K562 (cell line): Measurements from ENCODE around the gene SLC24A1. TPM values are rescaled to one million over a fixed set of nuclear protein-coding genes. Genes with fewer than 3 reads are reported as not detected.

Experiments
- ATAC-seq: fragments of 200-7000 bp; cut with Tn5 transposase; 3 replicates; pipeline ENCODE4 v1.9.1; 2020; ENCODE audit warnings: moderate library complexity
- BruUV-seq: library from RNA; stranded (reverse); fragments of 400-500 nt; replicated peaks from 2 replicates; lab custom pipeline; 2021; lab: Mats Ljungman, UMichigan
- CTCF ChIA-PET: fragments of 300-600 bp; formaldehyde crosslinking; extraction: SDS; loops from one replicate; lab custom pipeline; 2021; ENCODE audit warnings: low intra/inter-chr PET ratio; lab: Yijun Ruan, JAX
- POLR2A ChIA-PET: fragments of 300-600, 350-650 bp; sonication (Branson Sonifier 250); formaldehyde crosslinking; extraction: SDS; loops from one replicate; lab custom pipeline; 2021; ENCODE audit warnings: antibody characterized with exemption, inconsistent platforms; lab: Yijun Ruan, JAX
- DNase-seq, 4 experiments: peaks; one replicate each; pipeline versions ENCODE4 v3.0.0 to v3.0.0-alpha.2; 2011 to 2018; ENCODE audit warnings: low spot score in 3 of 4, mixed read lengths in 3 of 4; ENCODE audit errors: extremely low read depth in 1 of 4
- FAIRE-seq: peaks from 2 replicates; lab custom pipeline; 2011; peaks lifted over from hg19 to GRCh38; lab: Jason Lieb, UNC
- H2AFZ ChIP-seq: 2 replicates; pipeline ENCODE4 v1.6.0; 2011; ENCODE audit warnings: low read depth, low read length, control low read depth, inconsistent platforms
- H3K27ac ChIP-seq: fragments of 200-600 bp; 3 replicates; pipeline ENCODE4 v1.8.0; 2011; ENCODE audit warnings: low read depth, mild to moderate bottlenecking, control low read depth, inconsistent platforms, low read length, moderate library complexity, mixed read lengths; ENCODE audit errors: extremely low read depth
- H3K27me3 ChIP-seq, 2 experiments: fragments of 300-600 bp in 1 of 2; 2 replicates in 1 of 2; 3 replicates in 1 of 2; pipeline versions ENCODE4 v1.6.0 to v1.8.0; 2011; ENCODE audit warnings: inconsistent platforms in 2 of 2, low read length in 2 of 2, mild to moderate bottlenecking in 1 of 2, mixed read lengths in 1 of 2, moderate library complexity in 1 of 2; ENCODE audit not compliant: control insufficient read depth in 2 of 2, insufficient read depth in 2 of 2
- H3K36me3 ChIP-seq: fragments of 300-600 bp; 3 replicates; pipeline ENCODE4 v1.8.0; 2011; ENCODE audit warnings: mild to moderate bottlenecking, low read length, inconsistent platforms; ENCODE audit not compliant: control insufficient read depth, insufficient read depth
- H3K4me1 ChIP-seq, 2 experiments: fragments of 200-600 bp in 1 of 2; replicated peaks in 1 of 2; 2 replicates in 1 of 2; 3 replicates in 1 of 2; pipeline versions ENCODE4 v1.5.1 to v1.8.0; 2011; ENCODE audit warnings: inconsistent platforms in 2 of 2, low read length in 2 of 2, mild to moderate bottlenecking in 1 of 2, mixed read lengths in 1 of 2, moderate library complexity in 1 of 2; ENCODE audit not compliant: control insufficient read depth in 2 of 2, insufficient read depth in 2 of 2
- H3K4me2 ChIP-seq: 2 replicates; pipeline ENCODE4 v1.6.1; 2011; ENCODE audit warnings: low read length, control low read depth, inconsistent platforms, mixed read lengths; ENCODE audit not compliant: insufficient read depth
- H3K4me3 ChIP-seq: fragments of 200-600 bp; sonication (generic), shearing (Covaris generic); 2 replicates; pipeline ENCODE4 v1.5.1; 2016; ENCODE audit warnings: control low read depth, inconsistent platforms
- H3K79me2 ChIP-seq: fragments of 200-600 bp; 3 replicates; pipeline ENCODE4 v1.8.0; 2011; ENCODE audit warnings: low read length, inconsistent platforms; ENCODE audit not compliant: control insufficient read depth, insufficient read depth
- H3K9ac ChIP-seq, 2 experiments: 2 replicates each; pipeline versions ENCODE4 v1.6.0 to v1.6.1; 2011; ENCODE audit warnings: low read depth in 2 of 2, low read length in 2 of 2, control low read depth in 1 of 2, inconsistent platforms in 1 of 2, mild to moderate bottlenecking in 1 of 2, mixed read lengths in 1 of 2; ENCODE audit not compliant: insufficient read depth in 1 of 2
- H3K9me1 ChIP-seq: one replicate; pipeline ENCODE4 v1.6.0; 2011; ENCODE audit warnings: inconsistent platforms, mild to moderate bottlenecking, low read length, moderate library complexity; ENCODE audit not compliant: control insufficient read depth, insufficient read depth
- H3K9me3 ChIP-seq: replicated peaks from 2 replicates; pipeline ENCODE4 v1.5.1; 2011; ENCODE audit warnings: low read depth, low read length, inconsistent platforms; ENCODE audit not compliant: control insufficient read depth, insufficient read depth
- H4K20me1 ChIP-seq: replicated peaks from 2 replicates; pipeline ENCODE4 v1.6.1; 2011; ENCODE audit warnings: low read length, inconsistent platforms, mixed read lengths; ENCODE audit not compliant: control insufficient read depth, insufficient read depth
- E2F6 ChIP-seq, 2 experiments: IDR thresholded peaks; 2 replicates each; pipeline ENCODE4 v1.6.1; 2011; ENCODE audit warnings: borderline replicate concordance in 1 of 2, control low read depth in 1 of 2, low read depth in 1 of 2, low read length in 1 of 2, mild to moderate bottlenecking in 1 of 2, mixed read lengths in 1 of 2, moderate library complexity in 1 of 2; ENCODE audit not compliant: insufficient read depth in 1 of 2, insufficient read length in 1 of 2, poor library complexity in 1 of 2, severe bottlenecking in 1 of 2; ENCODE audit errors: extremely low read depth in 1 of 2
- POLR2AphosphoS2 ChIP-seq: IDR thresholded peaks from 2 replicates; pipeline ENCODE4 v1.6.1; 2012; ENCODE audit warnings: low read length, improper control_type of control experiment
- ZNF395 ChIP-seq: fragments of 200-800 bp; sonication (Bioruptor generic); IDR thresholded peaks from 2 replicates; pipeline ENCODE4 v1.6.1; 2017; ENCODE audit warnings: missing genetic modification characterization, missing compliant biosample characterization
- WGBS: fragments of 100-300 bp; shearing (Covaris generic); methylation state at CpG from one replicate; pipeline ENCODE4 v1.1.6; 2016; ENCODE audit warnings: low coverage, mixed read lengths; ENCODE audit not compliant: insufficient coverage; ENCODE audit errors: missing lambda C conversion rate; 5-methylcytosine and 5-hydroxymethylcytosine counted together
- in situ Hi-C: fragments of 300-500 bp; cut with MboI; formaldehyde crosslinking; loops from 4 replicates; pipeline ENCODE4 v1.15.0; 2018; ENCODE audit warnings: inconsistent platforms, mixed read lengths
- intact Hi-C: fragments of 100-400 bp; cut with micrococcal nuclease; formaldehyde crosslinking; loops from 2 replicates; pipeline ENCODE4 v1.14.2; 2022
- polyA plus RNA-seq, 8 experiments: library from polyadenylated mRNA; depleted of rRNA in 4 of 8; stranded (reverse) in 5 of 8; unstranded in 3 of 8; fragments of >200 nt; fragmentation: Nextera tagmentation in 2 of 8; fragmentation: Illumina TruSeq in 1 of 8; extraction: Ambion mirVana in 2 of 8; extraction: Trizol in 1 of 8; gene quantifications; 2 replicates each; pipeline versions ENCODE4 v1.2.1 to v1.2.3, GENCODE V29; 2011 to 2014; ENCODE audit warnings: inconsistent platforms in 1 of 8, missing spikeins in 1 of 8
- total RNA-seq, 7 experiments: library from RNA; depleted of rRNA in 6 of 7; stranded (reverse); fragments of >200 nt in 6 of 7; fragmentation: Illumina TruSeq in 2 of 7; extraction: Trizol in 2 of 7; gene quantifications; 2 replicates each; pipeline versions ENCODE4 v1.2.1 to v1.2.3, GENCODE V29; 2011 to 2021; ENCODE audit warnings: low replicate concordance in 1 of 7
- TF ChIP-seq, protein P1 (sequence below): fragments of 250-450 bp; sonication (Bioruptor Pico); IDR thresholded peaks from 2 replicates; pipeline ENCODE4 v1.8.0; 2021; ENCODE audit warnings: moderate library complexity, mild to moderate bottlenecking, inconsistent platforms

The SLC24A1 gene
- total and polyA plus RNA-seq, 9 of the 15 experiments (the other 6 are each of a cell fraction or from before 2014, with no cell fraction given), result 3.1 to 8.2 (median 5.5) TPM

DNA sequence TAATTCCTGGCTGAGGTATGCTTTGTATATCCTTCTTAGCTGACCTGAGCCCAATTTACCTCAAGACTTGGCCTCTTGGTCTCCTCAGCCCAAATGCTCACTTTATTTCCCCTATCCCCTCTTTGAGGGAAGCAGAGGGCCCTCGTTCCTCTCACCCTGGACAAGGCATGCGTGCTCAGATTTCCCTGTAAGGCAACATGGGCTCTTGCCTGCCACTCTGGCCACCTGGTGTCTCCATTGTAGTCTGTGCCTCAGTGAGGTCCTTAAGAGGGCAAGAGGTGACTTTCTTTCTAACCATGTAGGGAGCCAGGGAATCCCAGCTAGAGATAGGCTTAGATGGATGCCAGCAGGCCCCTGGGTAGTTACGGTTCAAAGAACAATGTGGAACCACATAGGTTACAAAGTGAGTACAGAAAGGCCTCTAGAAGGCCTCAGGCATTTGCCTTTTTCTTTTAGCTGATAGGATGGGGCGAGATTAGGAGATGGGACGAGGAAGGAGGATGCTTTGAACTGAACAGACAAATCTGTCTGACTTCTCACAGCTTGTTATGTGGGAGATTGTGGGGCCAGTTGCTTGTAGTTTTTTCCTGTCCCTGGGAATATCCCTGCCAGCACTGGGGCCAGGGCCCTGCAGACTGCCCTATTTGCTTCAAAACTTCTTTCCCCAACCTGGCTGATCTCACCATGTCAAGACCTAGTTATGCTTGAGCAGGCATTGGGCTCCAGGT is 9.7 kb upstream of the SLC24A1 start:
- CTCF ChIA-PET, result no interaction called here
- FAIRE-seq, result no peak
- Histone ChIP-seq H3K4me2 (peak overlapping the region; percentile 91), H2AFZ (peak overlapping the region; percentile 97), H3K79me2 (peaks cover 47% of the 10 kb centered on the region), H3K27ac (peak overlapping the region; percentile 89), H3K27me3 (no peaks in the 10 kb centered on the region), H3K9me3 (no peaks in the 10 kb centered on the region), H3K4me1 (peaks cover 8 to 21% of the 10 kb centered on the region in 2 experiments; a peak in 4 of 5 replicates), H3K36me3 (peaks cover 8% of the 10 kb centered on the region; the same call in 2 of the 3 replicates), H4K20me1 (no peaks in the 10 kb centered on the region), H3K9me1 (no peaks in the 10 kb centered on the region), H3K9ac (peak overlapping the region; percentile 87 to 88; a peak in 3 of 4 replicates), H3K4me3 (peak overlapping the region; percentile 64)
- in situ Hi-C loops (no loop called here), intact Hi-C loops (loop anchor here (2.0 to 10.0 kb wide), 2 partner anchors 257 to 363 kb away; partner anchors contain the start of gene RAB11A)
- POLR2A ChIA-PET, result interaction anchor here (0.6 to 2.0 kb wide), 9 partner anchors 10 to 970 kb away, joined by 3 to 10 read pairs (median 4); partner anchors contain the start of genes DPP8, RAB11A, RNU5B-1 and SLC24A1
- 0 out of 2 replicates have a peak, but pooled peaks have one; percentile 11 for TF ChIP-seq ZNF395 (CRISPR knock-in tag)
- TF ChIP-seq POLR2AphosphoS2, result no peak
- TF ChIP-seq, protein P1, sequence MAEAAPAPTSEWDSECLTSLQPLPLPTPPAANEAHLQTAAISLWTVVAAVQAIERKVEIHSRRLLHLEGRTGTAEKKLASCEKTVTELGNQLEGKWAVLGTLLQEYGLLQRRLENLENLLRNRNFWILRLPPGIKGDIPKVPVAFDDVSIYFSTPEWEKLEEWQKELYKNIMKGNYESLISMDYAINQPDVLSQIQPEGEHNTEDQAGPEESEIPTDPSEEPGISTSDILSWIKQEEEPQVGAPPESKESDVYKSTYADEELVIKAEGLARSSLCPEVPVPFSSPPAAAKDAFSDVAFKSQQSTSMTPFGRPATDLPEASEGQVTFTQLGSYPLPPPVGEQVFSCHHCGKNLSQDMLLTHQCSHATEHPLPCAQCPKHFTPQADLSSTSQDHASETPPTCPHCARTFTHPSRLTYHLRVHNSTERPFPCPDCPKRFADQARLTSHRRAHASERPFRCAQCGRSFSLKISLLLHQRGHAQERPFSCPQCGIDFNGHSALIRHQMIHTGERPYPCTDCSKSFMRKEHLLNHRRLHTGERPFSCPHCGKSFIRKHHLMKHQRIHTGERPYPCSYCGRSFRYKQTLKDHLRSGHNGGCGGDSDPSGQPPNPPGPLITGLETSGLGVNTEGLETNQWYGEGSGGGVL, result no peak
- peak in 1 of 2 experiments; percentile 10 for TF ChIP-seq E2F6 (IDR thresholded peaks at IDR 0.05; ENCODE audit: borderline replicate concordance in 1 of 2, extremely low read depth in 1 of 2, insufficient read depth in 1 of 2, insufficient read length in 1 of 2, low read depth in 1 of 2, low read length in 1 of 2, poor library complexity in 1 of 2, severe bottlenecking in 1 of 2)
- peak in 2 of 4 experiments; percentile 26 to 35 for DNase-seq
- ATAC-seq, result no peak; the same call in 2 of the 3 replicates
- WGBS, result 67% methylated on average over 5 of the region's 5 CpGs
- no TSS peak for BruUV-seq
